Parathyroid adenoma (tissue), 2 donors: Measurements from ENCODE around the gene VOPP1.

Experiments used
- H2AFZ ChIP-seq: fragments of 300-600 bp; sonication (generic); one replicate; pipeline ENCODE4 v1.7.0; 2017; ENCODE audit warnings: antibody characterized with exemption, mild to moderate bottlenecking
- H3K27ac ChIP-seq: fragments of 300-600 bp; sonication (generic); one replicate; pipeline ENCODE4 v1.7.0; 2017
- H3K27me3 ChIP-seq: fragments of 300-600 bp; sonication (generic); one replicate; pipeline ENCODE4 v1.7.0; 2017; ENCODE audit warnings: low read length; ENCODE audit not compliant: control insufficient read depth, insufficient read depth
- H3K36me3 ChIP-seq: fragments of 300-600 bp; sonication (generic); one replicate; pipeline ENCODE4 v1.7.0; 2017; ENCODE audit warnings: low read length; ENCODE audit not compliant: control insufficient read depth, insufficient read depth
- H3K4me1 ChIP-seq: fragments of 300-600 bp; sonication (generic); one replicate; pipeline ENCODE4 v1.7.0; 2017; ENCODE audit warnings: control low read depth
- H3K4me2 ChIP-seq: fragments of 300-600 bp; sonication (generic); one replicate; pipeline ENCODE4 v1.7.0; 2017; ENCODE audit warnings: low read length
- H3K4me3 ChIP-seq: fragments of 300-600 bp; sonication (generic); one replicate; pipeline ENCODE4 v1.7.0; 2017; ENCODE audit warnings: low read depth, low read length
- H3K79me2 ChIP-seq: fragments of 300-600 bp; sonication (generic); one replicate; pipeline ENCODE4 v1.7.0; 2017; ENCODE audit warnings: control low read depth
- H3K9ac ChIP-seq: fragments of 300-600 bp; sonication (generic); one replicate; pipeline ENCODE4 v1.7.0; 2017; ENCODE audit warnings: mild to moderate bottlenecking
- H3K9me3 ChIP-seq: fragments of 300-600 bp; sonication (generic); one replicate; pipeline ENCODE4 v1.7.0; 2017; ENCODE audit warnings: low read length; ENCODE audit not compliant: control insufficient read depth
- CTCF ChIP-seq: fragments of 300-600 bp; sonication (generic); IDR thresholded peaks from one replicate; pipeline ENCODE4 v1.7.0; 2017; ENCODE audit warnings: antibody characterized with exemption, mild to moderate bottlenecking
- donor health status: primary hyperparathyroidism.

VOPP1 gene

DNA sequence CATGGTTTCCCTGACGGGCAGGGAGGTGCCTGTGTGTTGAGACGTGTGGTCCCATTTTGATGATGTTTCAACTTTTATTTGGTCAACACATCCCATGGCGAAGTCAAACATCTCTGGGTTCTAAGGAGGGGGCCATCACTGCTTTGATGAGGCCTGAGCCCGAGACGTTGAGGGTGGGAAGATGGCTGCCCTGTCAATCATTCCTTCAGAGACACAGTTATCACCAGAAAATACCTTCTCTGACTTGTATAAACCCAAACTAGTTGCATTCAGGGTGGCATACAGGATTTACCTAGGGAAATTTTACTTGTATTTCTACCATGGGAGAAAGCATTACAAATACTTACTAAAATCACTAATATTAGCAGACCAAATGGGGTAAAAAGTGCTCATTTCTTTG is 64.6 kb downstream of the VOPP1 start:
- Histone ChIP-seq H3K27me3 (no peaks in the 10 kb centered on the region), H3K4me3 (no peak overlapping the region), H3K9me3 (no peaks in the 10 kb centered on the region), H3K27ac (no peak overlapping the region), H3K36me3 (no peaks in the 10 kb centered on the region), H3K4me1 (no peaks in the 10 kb centered on the region), H3K79me2 (no peaks in the 10 kb centered on the region), H2AFZ (no peak overlapping the region), H3K9ac (no peak overlapping the region), H3K4me2 (no peak overlapping the region)
- TF ChIP-seq CTCF = no peak

DNA sequence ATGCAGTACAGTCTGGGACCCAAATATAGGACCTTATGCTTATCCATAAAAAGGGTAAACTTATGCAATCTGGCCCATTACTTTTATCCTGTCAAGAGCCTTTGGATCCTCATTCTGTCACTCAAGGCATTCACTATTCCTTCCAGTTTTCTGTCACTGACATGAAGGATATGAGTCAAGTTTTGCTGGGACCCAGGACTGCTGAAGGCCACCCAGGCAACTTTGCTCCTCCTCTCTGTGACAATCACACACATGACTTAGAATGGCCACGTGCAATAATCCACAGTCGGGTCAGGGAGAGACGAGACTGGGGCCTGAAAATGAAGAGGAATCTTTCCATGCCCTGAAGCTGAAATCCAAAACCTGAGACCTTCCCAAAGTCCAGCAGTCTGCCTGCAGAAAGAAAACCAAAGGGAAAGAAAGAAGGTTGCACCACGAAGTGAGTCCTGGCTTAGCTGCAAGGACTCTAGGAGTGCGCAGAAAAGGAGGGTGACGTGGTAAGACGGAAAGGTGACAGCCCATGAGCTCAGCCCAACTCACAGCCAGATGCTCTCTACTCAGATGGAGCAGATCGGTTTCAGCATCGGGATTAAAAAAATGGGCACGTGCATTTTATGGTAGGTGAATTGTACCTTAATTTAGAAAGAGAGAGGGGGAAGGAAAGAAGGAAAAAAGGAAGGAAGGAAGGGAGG is 67.2 kb downstream of the VOPP1 start:
- no peak overlapping the region for H3K4me2 ChIP-seq
- H2AFZ ChIP-seq = no peak overlapping the region
- H3K27me3 ChIP-seq = no peaks in the 10 kb centered on the region
- no peak overlapping the region for H3K27ac ChIP-seq
- H3K79me2 ChIP-seq = peaks cover 4% of the 10 kb centered on the region
- H3K9ac ChIP-seq = no peak overlapping the region
- TF ChIP-seq CTCF = no peak
- no peaks in the 10 kb centered on the region for H3K36me3 ChIP-seq
- H3K9me3 ChIP-seq = no peaks in the 10 kb centered on the region
- H3K4me1 ChIP-seq = no peaks in the 10 kb centered on the region
- H3K4me3 ChIP-seq = no peak overlapping the region

GRCh38 chr7:55504093-55504859 is 68.0 kb downstream of the VOPP1 start:
- no peak overlapping the region for H2AFZ ChIP-seq
- H3K9me3 ChIP-seq = no peaks in the 10 kb centered on the region
- no peak overlapping the region for H3K4me2 ChIP-seq
- no peaks in the 10 kb centered on the region for H3K27me3 ChIP-seq
- no peak for TF ChIP-seq CTCF
- no peaks in the 10 kb centered on the region for H3K4me1 ChIP-seq
- no peak overlapping the region for H3K4me3 ChIP-seq
- H3K9ac ChIP-seq = no peak overlapping the region
- peaks cover 4% of the 10 kb centered on the region for H3K79me2 ChIP-seq
- no peaks in the 10 kb centered on the region for H3K36me3 ChIP-seq
- no peak overlapping the region for H3K27ac ChIP-seq

DNA sequence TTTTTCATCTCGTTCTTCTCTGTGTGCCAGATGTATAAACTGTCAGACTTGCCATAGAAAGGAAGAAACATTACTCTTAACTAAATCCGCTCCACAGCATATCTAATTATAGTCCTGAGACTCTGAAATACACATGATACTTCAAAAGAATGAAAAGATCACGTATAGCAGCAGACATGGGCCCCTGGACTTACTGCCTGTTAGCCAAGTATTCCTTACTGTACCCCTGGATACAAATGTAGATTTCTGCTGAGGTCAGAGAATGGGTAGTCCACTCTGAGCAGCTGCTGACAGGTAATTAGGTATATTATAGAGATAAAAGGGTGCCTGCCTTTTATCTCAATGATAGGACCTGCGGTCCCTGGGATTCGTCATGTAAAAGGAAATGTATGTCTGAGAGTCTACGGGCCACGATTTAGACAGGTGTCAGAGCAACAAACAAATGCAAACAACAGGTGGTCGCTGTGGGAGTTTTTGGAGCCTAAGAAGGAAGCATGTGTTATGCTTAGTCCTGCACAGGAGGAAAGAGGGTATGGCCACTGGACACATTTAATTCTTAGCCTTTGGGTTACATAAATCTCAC is 69.4 kb downstream of the VOPP1 start:
- no peaks in the 10 kb centered on the region for H3K36me3 ChIP-seq
- H3K9ac ChIP-seq = no peak overlapping the region
- no peak overlapping the region for H2AFZ ChIP-seq
- TF ChIP-seq CTCF = no peak
- no peaks in the 10 kb centered on the region for H3K4me1 ChIP-seq
- no peak overlapping the region for H3K27ac ChIP-seq
- H3K79me2 ChIP-seq = peaks cover 4% of the 10 kb centered on the region
- H3K27me3 ChIP-seq = no peaks in the 10 kb centered on the region
- H3K9me3 ChIP-seq = no peaks in the 10 kb centered on the region
- no peak overlapping the region for H3K4me2 ChIP-seq
- H3K4me3 ChIP-seq = no peak overlapping the region
